ENCODE data around the gene RNASEH2B. TPM values are rescaled to one million over a fixed set of nuclear protein-coding genes. Genes with fewer than 3 reads are reported as not detected.

Gene RNASEH2B
- total RNA-seq, 3 donors from 2014 or later: 37.8 to 69.8 (median 61.6) TPM

DNA sequence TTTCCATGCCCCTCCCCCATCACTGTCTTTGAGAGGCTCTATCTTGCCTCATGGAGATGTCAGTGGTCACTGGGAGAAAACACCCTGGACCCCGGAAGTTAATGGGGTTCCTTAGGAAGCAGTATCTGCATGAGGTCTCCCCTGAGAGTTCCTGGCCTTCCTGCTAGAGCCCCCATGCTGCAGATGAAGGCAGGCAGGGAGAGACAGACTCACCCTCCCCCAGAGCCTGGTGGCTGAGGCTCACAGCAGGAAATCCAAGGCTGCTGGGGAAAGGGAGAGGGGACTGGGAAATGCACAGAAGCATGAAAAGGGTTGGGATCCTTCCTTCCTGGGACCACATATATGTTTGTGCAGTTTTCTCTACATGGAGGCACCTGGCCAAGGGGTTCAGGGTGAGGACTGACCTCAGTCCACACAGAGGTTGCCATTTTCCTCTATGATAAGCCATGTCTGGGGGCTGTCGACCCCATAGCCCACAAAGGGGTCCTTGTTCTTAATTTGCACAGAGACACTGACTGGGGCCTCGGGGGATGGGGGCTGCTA lies 95.4 kb downstream of the RNASEH2B start:
- H3K27me3 ChIP-seq: no peaks in the 10 kb centered on the region
- no peak for TF ChIP-seq POLR2AphosphoS5 (IDR thresholded peaks at IDR 0.05)
- TF ChIP-seq CTCF (IDR thresholded peaks at IDR 0.05): no peak
- no peak for TF ChIP-seq POLR2A (IDR thresholded peaks at IDR 0.05)
- no peaks in the 10 kb centered on the region for H3K4me1 ChIP-seq
- H3K4me3 ChIP-seq: no peak overlapping the region
- peak overlapping the region in 1 of 2 donors; percentile 66 for H3K27ac ChIP-seq
- H3K9me3 ChIP-seq: no peaks in the 10 kb centered on the region
- intact Hi-C loops (cut with DNase I; ENCODE audit: low total_unique reads): no loop called here
- no peak for DNase-seq (ENCODE audit: low spot score in 2 of 2)
- no peaks in the 10 kb centered on the region for H3K36me3 ChIP-seq

GRCh38 chr13:51005566-51005965 lies 96.0 kb downstream of the RNASEH2B start:
- no peak for DNase-seq (ENCODE audit: low spot score in 2 of 2)
- TF ChIP-seq POLR2A (IDR thresholded peaks at IDR 0.05): no peak
- no peak for TF ChIP-seq POLR2AphosphoS5 (IDR thresholded peaks at IDR 0.05)
- no peak for TF ChIP-seq CTCF (IDR thresholded peaks at IDR 0.05)
- peak overlapping the region; percentile 29 to 66 for H3K27ac ChIP-seq
- no peaks in the 10 kb centered on the region for H3K9me3 ChIP-seq
- no peak overlapping the region for H3K4me3 ChIP-seq
- H3K27me3 ChIP-seq: no peaks in the 10 kb centered on the region
- no peaks in the 10 kb centered on the region for H3K4me1 ChIP-seq
- no peaks in the 10 kb centered on the region for H3K36me3 ChIP-seq
- intact Hi-C loops (cut with DNase I; ENCODE audit: low total_unique reads): no loop called here

Other genes starting within 250 kb of the RNASEH2B start
- gene DLEU7, start 66.1 kb upstream of the RNASEH2B start, total RNA-seq: under 1 TPM; 0.15 to 0.66 (median 0.48) TPM
- gene C13orf42, start 201.5 kb downstream of the RNASEH2B start, total RNA-seq: not detected

Measured in breast epithelium (tissue), 4 donors.